ENCODE data around the gene AMT.
A peak's percentile ranks its signal among the peaks of the same experiment; 100 is the strongest.

AMT gene

GRCh38 chr3:49388289-49388820 lies 33.9 kb downstream of the AMT start:
- DNase-seq (no peak), ATAC-seq (no peak)
- H3K27ac Mint-ChIP-seq = peak overlapping the region; percentile 11
- no peak overlapping the region for H3K4me3 Mint-ChIP-seq
- H3K27me3 Mint-ChIP-seq = no peaks in the 10 kb centered on the region
- no peaks in the 10 kb centered on the region for H3K9me3 Mint-ChIP-seq
- H3K36me3 Mint-ChIP-seq (ENCODE audit: low read depth) = peaks cover 23% of the 10 kb centered on the region
- peaks cover 57% of the 10 kb centered on the region for H3K4me1 Mint-ChIP-seq

- no peak overlapping the region for H3K4me3 Mint-ChIP-seq
These were observed 34.6 kb downstream of the AMT start for GRCh38 chr3:49387721-49388120.

GRCh38 chr3:49386056-49386756 lies 36.1 kb downstream of the AMT start:
- ATAC-seq (no peak), DNase-seq (no peak)
- Mint-ChIP-seq H3K9me3 (no peaks in the 10 kb centered on the region), H3K4me1 (peaks cover 56% of the 10 kb centered on the region), H3K27me3 (no peaks in the 10 kb centered on the region), H3K36me3 (ENCODE audit: low read depth) (peaks cover 21% of the 10 kb centered on the region), H3K27ac (peak overlapping the region; percentile 12), H3K4me3 (no peak overlapping the region)

More at GRCh38 chr3:49387721-49388120, 34.6 kb downstream of the AMT start:
- H3K27me3 Mint-ChIP-seq = no peaks in the 10 kb centered on the region
- no peaks in the 10 kb centered on the region for H3K9me3 Mint-ChIP-seq
- peaks cover 21% of the 10 kb centered on the region for H3K36me3 Mint-ChIP-seq (ENCODE audit: low read depth)
- ATAC-seq (peak; percentile 28), DNase-seq (no peak)
- H3K27ac Mint-ChIP-seq = peak overlapping the region; percentile 3
- H3K4me1 Mint-ChIP-seq = peaks cover 58% of the 10 kb centered on the region

GRCh38 chr3:49385617-49386016 lies 36.7 kb downstream of the AMT start:
- H3K36me3 Mint-ChIP-seq (ENCODE audit: low read depth) = peaks cover 21% of the 10 kb centered on the region
- peaks cover 56% of the 10 kb centered on the region for H3K4me1 Mint-ChIP-seq

GRCh38 chr3:49383387-49383786 lies 38.9 kb downstream of the AMT start:
- H3K27me3 Mint-ChIP-seq = no peaks in the 10 kb centered on the region
- DNase-seq (no peak), ATAC-seq (no peak)
- H3K27ac Mint-ChIP-seq = peak overlapping the region; percentile 66
- peaks cover 54% of the 10 kb centered on the region for H3K4me1 Mint-ChIP-seq
- H3K9me3 Mint-ChIP-seq = peaks cover 4% of the 10 kb centered on the region
- peaks cover 28% of the 10 kb centered on the region for H3K36me3 Mint-ChIP-seq (ENCODE audit: low read depth)
- H3K4me3 Mint-ChIP-seq = no peak overlapping the region

More at GRCh38 chr3:49385617-49386016, 36.7 kb downstream of the AMT start:
- H3K4me3 Mint-ChIP-seq = no peak overlapping the region
- no peak for ATAC-seq
- no peaks in the 10 kb centered on the region for H3K27me3 Mint-ChIP-seq
- no peaks in the 10 kb centered on the region for H3K9me3 Mint-ChIP-seq
- DNase-seq = no peak
- H3K27ac Mint-ChIP-seq = peak overlapping the region; percentile 12

- Mint-ChIP-seq H3K4me1 (peaks cover 47% of the 10 kb centered on the region), H3K27ac (peak overlapping the region; percentile 82), H3K4me3 (no peak overlapping the region), H3K27me3 (no peaks in the 10 kb centered on the region), H3K36me3 (ENCODE audit: low read depth) (peaks cover 42% of the 10 kb centered on the region), H3K9me3 (peaks cover 4% of the 10 kb centered on the region)
- DNase-seq (no peak), ATAC-seq (no peak)
These were observed 43.9 kb downstream of the AMT start for GRCh38 chr3:49378249-49378895.

- peak overlapping the region; percentile 51 for H3K4me3 Mint-ChIP-seq
- H3K36me3 Mint-ChIP-seq (ENCODE audit: low read depth) = peaks cover 49% of the 10 kb centered on the region
- H3K9me3 Mint-ChIP-seq = peaks cover 4% of the 10 kb centered on the region
- peaks cover 41% of the 10 kb centered on the region for H3K4me1 Mint-ChIP-seq
- DNase-seq (peak; percentile 60), ATAC-seq (peak; percentile 92)
- no peaks in the 10 kb centered on the region for H3K27me3 Mint-ChIP-seq
- H3K27ac Mint-ChIP-seq = peak overlapping the region; percentile 86
These were observed 44.8 kb downstream of the AMT start for GRCh38 chr3:49377483-49377882.

- Mint-ChIP-seq H3K4me1 (peaks cover 23% of the 10 kb centered on the region), H3K36me3 (ENCODE audit: low read depth) (peaks cover 59% of the 10 kb centered on the region), H3K4me3 (no peak overlapping the region), H3K27me3 (no peaks in the 10 kb centered on the region), H3K9me3 (no peaks in the 10 kb centered on the region), H3K27ac (no peak overlapping the region)
- ATAC-seq (no peak), DNase-seq (no peak)
These were observed 50.3 kb downstream of the AMT start for GRCh38 chr3:49371946-49372345.

GRCh38 chr3:49370585-49371290 lies 51.5 kb downstream of the AMT start:
- DNase-seq = no peak
- H3K9me3 Mint-ChIP-seq = no peaks in the 10 kb centered on the region
- no peak overlapping the region for H3K4me3 Mint-ChIP-seq
- no peaks in the 10 kb centered on the region for H3K27me3 Mint-ChIP-seq
- peaks cover 14% of the 10 kb centered on the region for H3K4me1 Mint-ChIP-seq
- peaks cover 68% of the 10 kb centered on the region for H3K36me3 Mint-ChIP-seq (ENCODE audit: low read depth)
- ATAC-seq = no peak
- H3K27ac Mint-ChIP-seq = peak overlapping the region; percentile 10

Measured in activated naive CD8-positive, alpha-beta T cell treated with anti-CD3 and anti-CD28 coated beads, Interleukin-2, amount 50 U/mL, for 24 hours (primary cell).